ENCODE results near the gene OR52E4. TPM values are rescaled to one million over a fixed set of nuclear protein-coding genes. Genes with fewer than 3 reads are reported as not detected.

The OR52E4 gene
- total RNA-seq, 1 donor from 2014 or later: not detected

GRCh38 chr11:5891216-5891800, 10.9 kb downstream of the OR52E4 start:
- no peaks in the 10 kb centered on the region for H3K36me3 Mint-ChIP-seq (ENCODE audit: low read depth)
- no peak for DNase-seq
- H3K27me3 Mint-ChIP-seq: peaks cover 3% of the 10 kb centered on the region
- no peak overlapping the region for H3K4me3 Mint-ChIP-seq
- H3K4me1 Mint-ChIP-seq: no peaks in the 10 kb centered on the region
- no peak overlapping the region for H3K27ac Mint-ChIP-seq
- no peaks in the 10 kb centered on the region for H3K9me3 Mint-ChIP-seq
- intact Hi-C loops (cut with micrococcal nuclease): loop anchor here (2.0 kb wide), 1 partner anchor 767 kb away; no protein-coding TSS in a partner anchor

GRCh38 chr11:5892908-5893307, 12.5 kb downstream of the OR52E4 start, which contains the start of gene OR52E5:
Gene OR52E5 (plus strand): TSS chr11:5893208. CDS start chr11:5900777, 7,569 bp downstream.
- no peaks in the 10 kb centered on the region for H3K9me3 Mint-ChIP-seq
- H3K4me3 Mint-ChIP-seq: no peak within 1 kb of the TSS
- no peaks in the 10 kb centered on the region for H3K36me3 Mint-ChIP-seq (ENCODE audit: low read depth)
- DNase-seq: no peak
- intact Hi-C loops (cut with micrococcal nuclease): no loop called here
- H3K27me3 Mint-ChIP-seq: peaks cover 3% of the 10 kb centered on the region
- H3K4me1 Mint-ChIP-seq: no peaks in the 10 kb centered on the region
- H3K27ac Mint-ChIP-seq: no peak within 1 kb of the TSS

- DNase-seq: no peak
- no peaks in the 10 kb centered on the region for H3K9me3 Mint-ChIP-seq
- H3K4me1 Mint-ChIP-seq: no peaks in the 10 kb centered on the region
- no peaks in the 10 kb centered on the region for H3K27me3 Mint-ChIP-seq
- intact Hi-C loops (cut with micrococcal nuclease): no loop called here
- no peak overlapping the region for H3K4me3 Mint-ChIP-seq
- H3K36me3 Mint-ChIP-seq (ENCODE audit: low read depth): no peaks in the 10 kb centered on the region
- no peak overlapping the region for H3K27ac Mint-ChIP-seq
Observed at GRCh38 chr11:5899534-5899933, 19.1 kb downstream of the OR52E4 start.

- Mint-ChIP-seq H3K9me3 (no peaks in the 10 kb centered on the region), H3K27ac (no peak overlapping the region), H3K36me3 (ENCODE audit: low read depth) (no peaks in the 10 kb centered on the region), H3K4me1 (no peaks in the 10 kb centered on the region), H3K27me3 (no peaks in the 10 kb centered on the region), H3K4me3 (no peak overlapping the region)
- intact Hi-C loops (cut with micrococcal nuclease): no loop called here
- DNase-seq: no peak
Observed at GRCh38 chr11:5910540-5910939, 30.1 kb downstream of the OR52E4 start.

- Mint-ChIP-seq H3K27ac (no peak overlapping the region), H3K4me3 (no peak overlapping the region), H3K9me3 (peaks cover 6% of the 10 kb centered on the region), H3K4me1 (no peaks in the 10 kb centered on the region), H3K27me3 (no peaks in the 10 kb centered on the region), H3K36me3 (ENCODE audit: low read depth) (no peaks in the 10 kb centered on the region)
- DNase-seq: no peak
- intact Hi-C loops (cut with micrococcal nuclease): no loop called here
Observed at GRCh38 chr11:5922749-5923426, 42.5 kb downstream of the OR52E4 start.

- Mint-ChIP-seq H3K27ac (no peak overlapping the region), H3K9me3 (peaks cover 9% of the 10 kb centered on the region), H3K27me3 (no peaks in the 10 kb centered on the region), H3K4me3 (no peak overlapping the region), H3K4me1 (no peaks in the 10 kb centered on the region), H3K36me3 (ENCODE audit: low read depth) (no peaks in the 10 kb centered on the region)
- DNase-seq: no peak
- intact Hi-C loops (cut with micrococcal nuclease): no loop called here
Observed at GRCh38 chr11:5923427-5923776, 43.0 kb downstream of the OR52E4 start.

GRCh38 chr11:5923794-5924193, 43.4 kb downstream of the OR52E4 start:
- Mint-ChIP-seq H3K9me3 (peaks cover 12% of the 10 kb centered on the region), H3K36me3 (ENCODE audit: low read depth) (no peaks in the 10 kb centered on the region), H3K27ac (no peak overlapping the region), H3K27me3 (no peaks in the 10 kb centered on the region), H3K4me1 (no peaks in the 10 kb centered on the region), H3K4me3 (no peak overlapping the region)
- DNase-seq: no peak
- intact Hi-C loops (cut with micrococcal nuclease): no loop called here

- Mint-ChIP-seq H3K4me3 (no peak overlapping the region), H3K4me1 (no peaks in the 10 kb centered on the region), H3K27ac (no peak overlapping the region), H3K36me3 (ENCODE audit: low read depth) (no peaks in the 10 kb centered on the region), H3K27me3 (no peaks in the 10 kb centered on the region), H3K9me3 (peaks cover 19% of the 10 kb centered on the region)
- intact Hi-C loops (cut with micrococcal nuclease): no loop called here
- no peak for DNase-seq
Observed at GRCh38 chr11:5928271-5928670, 47.8 kb downstream of the OR52E4 start.

- no peaks in the 10 kb centered on the region for H3K36me3 Mint-ChIP-seq (ENCODE audit: low read depth)
- peaks cover 19% of the 10 kb centered on the region for H3K9me3 Mint-ChIP-seq
- no peak for DNase-seq
- no peak overlapping the region for H3K27ac Mint-ChIP-seq
- H3K4me1 Mint-ChIP-seq: no peaks in the 10 kb centered on the region
- H3K4me3 Mint-ChIP-seq: no peak overlapping the region
- no peaks in the 10 kb centered on the region for H3K27me3 Mint-ChIP-seq
- intact Hi-C loops (cut with micrococcal nuclease): no loop called here
Observed at GRCh38 chr11:5928811-5929210, 48.4 kb downstream of the OR52E4 start.

- intact Hi-C loops (cut with micrococcal nuclease): no loop called here
Observed at GRCh38 chr11:5929571-5930368, 49.3 kb downstream of the OR52E4 start.

GRCh38 chr11:5930614-5931013, 50.2 kb downstream of the OR52E4 start:
- intact Hi-C loops (cut with micrococcal nuclease): no loop called here
- no peak overlapping the region for H3K27ac Mint-ChIP-seq
- H3K36me3 Mint-ChIP-seq (ENCODE audit: low read depth): no peaks in the 10 kb centered on the region
- H3K27me3 Mint-ChIP-seq: no peaks in the 10 kb centered on the region
- no peak overlapping the region for H3K4me3 Mint-ChIP-seq
- peaks cover 13% of the 10 kb centered on the region for H3K9me3 Mint-ChIP-seq
- no peaks in the 10 kb centered on the region for H3K4me1 Mint-ChIP-seq
- DNase-seq: no peak

More at GRCh38 chr11:5929571-5930368, 49.3 kb downstream of the OR52E4 start:
- Mint-ChIP-seq H3K27me3 (no peaks in the 10 kb centered on the region), H3K27ac (no peak overlapping the region), H3K36me3 (ENCODE audit: low read depth) (no peaks in the 10 kb centered on the region), H3K4me3 (no peak overlapping the region), H3K4me1 (no peaks in the 10 kb centered on the region), H3K9me3 (peaks cover 13% of the 10 kb centered on the region)
- DNase-seq: peak; percentile 39

GRCh38 chr11:5931061-5931460, 50.6 kb downstream of the OR52E4 start:
- Mint-ChIP-seq H3K4me1 (no peaks in the 10 kb centered on the region), H3K4me3 (no peak overlapping the region), H3K27ac (no peak overlapping the region), H3K9me3 (peaks cover 13% of the 10 kb centered on the region), H3K27me3 (no peaks in the 10 kb centered on the region), H3K36me3 (ENCODE audit: low read depth) (no peaks in the 10 kb centered on the region)
- no peak for DNase-seq
- intact Hi-C loops (cut with micrococcal nuclease): no loop called here

- no peaks in the 10 kb centered on the region for H3K27me3 Mint-ChIP-seq
- H3K9me3 Mint-ChIP-seq: peaks cover 13% of the 10 kb centered on the region
- no peaks in the 10 kb centered on the region for H3K4me1 Mint-ChIP-seq
- no peak for DNase-seq
- no peak overlapping the region for H3K4me3 Mint-ChIP-seq
- no peaks in the 10 kb centered on the region for H3K36me3 Mint-ChIP-seq (ENCODE audit: low read depth)
- intact Hi-C loops (cut with micrococcal nuclease): no loop called here
- H3K27ac Mint-ChIP-seq: no peak overlapping the region
Observed at GRCh38 chr11:5932671-5933070, 52.2 kb downstream of the OR52E4 start.

- Mint-ChIP-seq H3K27me3 (no peaks in the 10 kb centered on the region), H3K36me3 (ENCODE audit: low read depth) (no peaks in the 10 kb centered on the region), H3K4me3 (no peak overlapping the region), H3K4me1 (no peaks in the 10 kb centered on the region), H3K9me3 (peaks cover 13% of the 10 kb centered on the region), H3K27ac (no peak overlapping the region)
- no peak for DNase-seq
- intact Hi-C loops (cut with micrococcal nuclease): no loop called here
Observed at GRCh38 chr11:5933116-5933515, 52.7 kb downstream of the OR52E4 start.

Data from activated CD4-positive, alpha-beta T cell treated with anti-CD3 and anti-CD28 coated beads, Interleukin-2, amount 10 ng/mL, durations not matched to agents 24 days and 14 days (primary cell).